Sigmoid colon (tissue), 3 donors: Measurements from ENCODE around the gene CST8.

ENCODE experiments used
- POLR2A ChIP-seq, 2 donors: fragments of 450-650 bp; IDR thresholded peaks; one replicate each; pipeline ENCODE4 v1.6.1; 2016; ENCODE audit warnings: antibody characterized with exemption in 2 of 2, mild to moderate bottlenecking in 2 of 2, moderate library complexity in 2 of 2
- TF ChIP-seq, protein P1 (sequence below), 4 experiments: fragments of 450-650 bp in 3 of 4; fragments of 200-600 bp in 1 of 4; IDR thresholded peaks; one replicate each; pipeline ENCODE4 v1.5.1; 2016 to 2019; ENCODE audit warnings: antibody characterized with exemption in 4 of 4, mild to moderate bottlenecking in 3 of 4, moderate library complexity in 2 of 4

DNA sequence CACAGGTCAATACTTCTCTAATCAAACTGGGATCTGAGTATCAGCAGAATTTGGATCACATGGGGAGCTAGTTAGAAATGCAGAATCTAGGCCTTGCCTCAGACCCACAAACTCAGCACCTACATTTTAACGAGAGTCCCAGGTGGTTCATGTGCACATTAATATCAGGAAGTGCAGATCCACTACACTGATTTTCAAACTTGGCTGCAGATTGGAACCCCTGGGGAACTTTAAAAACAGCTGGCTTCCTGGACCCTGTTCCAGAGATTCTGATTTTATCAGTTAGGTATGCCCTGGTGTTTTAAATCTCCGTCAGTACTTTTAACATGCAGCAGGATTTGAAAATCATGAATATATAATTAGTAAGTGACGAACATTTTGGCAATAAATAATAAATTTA lies 1.9 kb upstream of the CST8 start:
- no peak for TF ChIP-seq POLR2A (IDR thresholded peaks at IDR 0.05)
- TF ChIP-seq, protein P1, sequence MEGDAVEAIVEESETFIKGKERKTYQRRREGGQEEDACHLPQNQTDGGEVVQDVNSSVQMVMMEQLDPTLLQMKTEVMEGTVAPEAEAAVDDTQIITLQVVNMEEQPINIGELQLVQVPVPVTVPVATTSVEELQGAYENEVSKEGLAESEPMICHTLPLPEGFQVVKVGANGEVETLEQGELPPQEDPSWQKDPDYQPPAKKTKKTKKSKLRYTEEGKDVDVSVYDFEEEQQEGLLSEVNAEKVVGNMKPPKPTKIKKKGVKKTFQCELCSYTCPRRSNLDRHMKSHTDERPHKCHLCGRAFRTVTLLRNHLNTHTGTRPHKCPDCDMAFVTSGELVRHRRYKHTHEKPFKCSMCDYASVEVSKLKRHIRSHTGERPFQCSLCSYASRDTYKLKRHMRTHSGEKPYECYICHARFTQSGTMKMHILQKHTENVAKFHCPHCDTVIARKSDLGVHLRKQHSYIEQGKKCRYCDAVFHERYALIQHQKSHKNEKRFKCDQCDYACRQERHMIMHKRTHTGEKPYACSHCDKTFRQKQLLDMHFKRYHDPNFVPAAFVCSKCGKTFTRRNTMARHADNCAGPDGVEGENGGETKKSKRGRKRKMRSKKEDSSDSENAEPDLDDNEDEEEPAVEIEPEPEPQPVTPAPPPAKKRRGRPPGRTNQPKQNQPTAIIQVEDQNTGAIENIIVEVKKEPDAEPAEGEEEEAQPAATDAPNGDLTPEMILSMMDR (IDR thresholded peaks at IDR 0.05): no peak
